Upper lobe of left lung (tissue), 6 donors: ENCODE results near the gene DFFB. TPM values are rescaled to one million over a fixed set of nuclear protein-coding genes. Genes with fewer than 3 reads are reported as not detected.

ENCODE experiments used
- ATAC-seq, 2 donors: fragments of 200-7000 bp; cut with Tn5 transposase; one replicate each; pipeline ENCODE4 v1.9.1; 2022; ENCODE audit warnings: mild to moderate bottlenecking in 2 of 2, moderate library complexity in 2 of 2; ENCODE audit not compliant: low FRiP score in 2 of 2
- DNase-seq, 2 donors: peaks; one replicate each; pipeline ENCODE4 v3.0.0-alpha.2; 2019 to 2020
- H3K27ac ChIP-seq, 4 donors: fragments of 200-600 bp; sonication (generic); one replicate each; pipeline ENCODE4 v1.5.1; 2016 to 2019
- H3K27me3 ChIP-seq, 4 donors: fragments of 200-600 bp; sonication (generic); one replicate each; pipeline ENCODE4 v1.5.1; 2017 to 2019
- H3K36me3 ChIP-seq, 4 donors: fragments of 200-600 bp; sonication (generic); one replicate each; pipeline ENCODE4 v1.5.1; 2016 to 2019
- H3K4me1 ChIP-seq, 4 donors: fragments of 200-600 bp; sonication (generic); one replicate each; pipeline ENCODE4 v1.5.1; 2018 to 2019
- H3K4me3 ChIP-seq, 4 donors: fragments of 200-600 bp; sonication (generic); one replicate each; pipeline ENCODE4 v1.5.1; 2017 to 2019; ENCODE audit warnings: mild to moderate bottlenecking in 2 of 4, moderate library complexity in 1 of 4
- H3K9me3 ChIP-seq, 4 donors: fragments of 200-600 bp; sonication (generic); one replicate each; pipeline ENCODE4 v1.5.1; 2018 to 2019
- EP300 ChIP-seq, 4 donors: sonication (generic); formaldehyde crosslinking; IDR thresholded peaks; one replicate each; pipeline ENCODE4 v1.5.1; 2017; ENCODE audit warnings: antibody characterized with exemption in 4 of 4, control low read depth in 2 of 4
- POLR2A ChIP-seq, 4 donors: fragments of 450-650 bp; IDR thresholded peaks; one replicate each; pipeline ENCODE4 v1.5.1; 2016 to 2017; ENCODE audit warnings: antibody characterized with exemption in 4 of 4, mild to moderate bottlenecking in 2 of 4
- POLR2AphosphoS5 ChIP-seq, 2 donors: sonication (generic); formaldehyde crosslinking; IDR thresholded peaks; one replicate each; pipeline ENCODE4 v1.5.1; 2017; ENCODE audit warnings: antibody characterized with exemption in 2 of 2
- WGBS, 2 donors: methylation state at CpG; one replicate each; pipeline ENCODE4 v1.1.5; 2017 to 2018; 5-methylcytosine and 5-hydroxymethylcytosine counted together
- total RNA-seq, 6 donors: library from RNA; depleted of rRNA in 4 of 6; stranded (reverse); fragments of >200 nt in 4 of 6; gene quantifications; one replicate each; pipeline versions ENCODE4 v1.1.0 to v1.2.1, GENCODE V29; 2016 to 2021
- TF ChIP-seq, protein P1 (sequence below), 6 experiments: fragments of 450-650 bp in 4 of 6; fragments of 200-600 bp in 2 of 6; sonication (generic) in 2 of 6; IDR thresholded peaks; one replicate each; pipeline ENCODE4 v1.5.1; 2016 to 2019; ENCODE audit warnings: antibody characterized with exemption in 6 of 6
- donor health status: DM: no; HTN: no; CAD: no; lungs with moderate emphysema.
- donor health status: DM: no; HTN: yes; CAD: no; lungs with severe emphysema.

The DFFB gene
- total RNA-seq, 6 donors from 2014 or later, result 7.1 to 16.8 (median 9.4) TPM

DNA sequence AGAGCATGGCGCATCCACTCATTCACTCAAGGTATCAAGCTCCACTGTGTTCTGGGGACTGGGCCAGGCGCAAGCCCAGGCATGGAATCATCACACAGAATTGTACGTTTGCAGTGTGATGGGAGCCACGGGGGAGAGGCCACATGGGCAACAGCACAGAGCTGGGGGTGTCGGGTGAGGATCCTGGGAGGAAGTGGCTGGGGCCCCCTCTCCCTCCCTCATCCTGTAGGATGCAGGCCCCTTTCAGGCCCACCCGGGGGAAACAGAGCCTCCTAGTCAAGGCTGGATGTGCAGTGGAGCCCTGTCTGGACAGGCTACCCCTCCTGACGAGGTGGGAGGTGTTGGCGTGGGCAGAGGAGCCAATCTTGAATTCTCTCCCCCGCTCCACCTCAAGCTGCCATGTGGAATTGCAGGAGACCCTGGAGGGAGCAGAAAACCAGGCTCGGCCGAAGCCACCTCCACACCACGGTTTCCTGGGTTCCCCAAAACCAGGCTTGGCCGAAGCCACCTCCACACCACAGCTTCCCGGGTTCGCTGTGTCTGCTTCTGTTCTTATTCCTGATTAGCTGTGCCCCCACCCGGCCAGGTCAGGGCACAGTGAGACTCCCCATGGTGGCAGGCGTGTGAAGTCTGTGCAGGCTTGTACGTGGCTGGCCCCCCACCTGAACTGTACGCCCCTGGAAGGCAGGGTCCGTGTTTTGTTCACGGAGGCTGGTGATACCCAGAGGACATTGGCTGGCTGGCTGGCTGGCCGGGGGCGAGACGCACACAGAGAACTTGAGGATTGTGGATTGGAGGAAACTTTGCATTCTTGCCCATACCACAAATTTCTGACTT, 46.9 kb downstream of the DFFB start:
- Histone ChIP-seq H3K36me3 (no peaks in the 10 kb centered on the region), H3K27me3 (no peaks in the 10 kb centered on the region), H3K27ac (no peak overlapping the region), H3K4me1 (peaks cover 5 to 10% (median 7%) of the 10 kb centered on the region in 4 donors), H3K4me3 (no peak overlapping the region), H3K9me3 (no peaks in the 10 kb centered on the region)
- DNase-seq (peak in 1 of 2 donors; percentile 56), ATAC-seq (no peak)
- TF ChIP-seq, protein P1, sequence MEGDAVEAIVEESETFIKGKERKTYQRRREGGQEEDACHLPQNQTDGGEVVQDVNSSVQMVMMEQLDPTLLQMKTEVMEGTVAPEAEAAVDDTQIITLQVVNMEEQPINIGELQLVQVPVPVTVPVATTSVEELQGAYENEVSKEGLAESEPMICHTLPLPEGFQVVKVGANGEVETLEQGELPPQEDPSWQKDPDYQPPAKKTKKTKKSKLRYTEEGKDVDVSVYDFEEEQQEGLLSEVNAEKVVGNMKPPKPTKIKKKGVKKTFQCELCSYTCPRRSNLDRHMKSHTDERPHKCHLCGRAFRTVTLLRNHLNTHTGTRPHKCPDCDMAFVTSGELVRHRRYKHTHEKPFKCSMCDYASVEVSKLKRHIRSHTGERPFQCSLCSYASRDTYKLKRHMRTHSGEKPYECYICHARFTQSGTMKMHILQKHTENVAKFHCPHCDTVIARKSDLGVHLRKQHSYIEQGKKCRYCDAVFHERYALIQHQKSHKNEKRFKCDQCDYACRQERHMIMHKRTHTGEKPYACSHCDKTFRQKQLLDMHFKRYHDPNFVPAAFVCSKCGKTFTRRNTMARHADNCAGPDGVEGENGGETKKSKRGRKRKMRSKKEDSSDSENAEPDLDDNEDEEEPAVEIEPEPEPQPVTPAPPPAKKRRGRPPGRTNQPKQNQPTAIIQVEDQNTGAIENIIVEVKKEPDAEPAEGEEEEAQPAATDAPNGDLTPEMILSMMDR (IDR thresholded peaks at IDR 0.05), result no peak
- no peak for TF ChIP-seq POLR2AphosphoS5 (IDR thresholded peaks at IDR 0.05)
- TF ChIP-seq POLR2A (IDR thresholded peaks at IDR 0.05), result no peak
- TF ChIP-seq EP300 (IDR thresholded peaks at IDR 0.05), result no peak
- 78 to 85% methylated on average over 19 to 24 of the region's 24 CpGs for WGBS, 2 donors

DNA sequence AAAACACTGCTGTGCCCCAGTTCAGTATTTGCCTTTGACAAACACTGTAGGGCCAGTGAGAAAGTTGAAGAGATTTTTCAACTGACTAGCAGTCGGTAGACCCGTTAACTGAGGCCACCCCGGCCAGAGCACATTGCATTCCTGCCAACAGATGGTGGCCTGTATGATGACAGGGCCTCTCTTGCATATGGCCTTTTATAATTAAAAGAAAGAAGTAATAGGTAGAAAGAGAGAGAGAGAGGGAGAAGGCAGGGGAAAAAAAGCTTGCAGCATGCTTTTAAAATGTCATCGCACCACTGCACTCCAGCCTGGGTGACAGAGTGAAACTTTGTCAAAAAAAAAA, 47.5 kb downstream of the DFFB start:
- TF ChIP-seq, protein P1 (IDR thresholded peaks at IDR 0.05), result no peak
- no peak for TF ChIP-seq POLR2A (IDR thresholded peaks at IDR 0.05)
- TF ChIP-seq POLR2AphosphoS5 (IDR thresholded peaks at IDR 0.05), result no peak
- TF ChIP-seq EP300 (IDR thresholded peaks at IDR 0.05), result no peak
- WGBS, 2 donors, result 79 to 85% methylated on average over 4 of the region's 4 CpGs
- DNase-seq (no peak), ATAC-seq (no peak)
- H3K36me3 ChIP-seq, result no peaks in the 10 kb centered on the region
- H3K27me3 ChIP-seq, result no peaks in the 10 kb centered on the region
- peaks cover 3 to 5% (median 4%) of the 10 kb centered on the region in 4 donors for H3K4me1 ChIP-seq
- no peak overlapping the region for H3K27ac ChIP-seq
- no peaks in the 10 kb centered on the region for H3K9me3 ChIP-seq
- no peak overlapping the region for H3K4me3 ChIP-seq

DNA sequence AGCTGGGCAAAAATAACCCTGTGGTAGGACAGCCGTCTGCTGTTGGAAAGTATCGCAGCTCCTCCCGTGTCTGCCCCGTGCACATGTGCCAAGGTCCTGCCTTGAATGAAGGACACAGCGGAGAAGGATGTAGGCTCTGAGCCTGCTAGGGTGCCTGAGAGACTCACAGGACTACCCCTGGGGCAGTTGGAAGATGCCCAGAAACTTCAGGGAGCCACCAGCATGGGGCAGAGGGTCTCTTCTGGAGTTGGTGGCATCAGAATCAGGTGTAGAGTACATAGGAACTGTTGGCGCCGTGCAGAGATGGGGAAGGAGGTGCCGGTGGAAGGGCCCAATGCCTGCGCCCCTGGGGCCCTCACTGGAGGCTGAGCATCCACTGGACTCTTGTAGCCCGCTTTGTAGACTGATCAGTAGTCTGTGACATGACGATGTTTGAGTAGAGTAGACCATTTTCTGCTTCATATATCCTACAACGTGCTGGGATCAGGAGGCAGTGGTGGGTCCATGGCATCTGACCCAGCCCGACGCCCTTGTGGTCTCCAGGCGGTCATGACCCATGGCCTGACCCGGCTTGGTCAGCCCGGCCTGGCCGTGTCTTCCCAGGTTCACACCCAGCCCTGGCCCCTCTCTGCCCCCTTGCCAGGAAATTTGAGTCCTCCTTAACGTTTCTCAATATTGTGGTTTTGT, 48.1 kb downstream of the DFFB start:
- ATAC-seq (no peak), DNase-seq (no peak)
- peaks cover 3 to 5% (median 4%) of the 10 kb centered on the region in 4 donors for H3K4me1 ChIP-seq
- H3K27me3 ChIP-seq, result no peaks in the 10 kb centered on the region
- 83 to 90% methylated on average over 17 to 19 of the region's 19 CpGs for WGBS, 2 donors
- H3K36me3 ChIP-seq, result no peaks in the 10 kb centered on the region
- H3K9me3 ChIP-seq, result no peaks in the 10 kb centered on the region
- no peak overlapping the region for H3K27ac ChIP-seq
- no peak overlapping the region for H3K4me3 ChIP-seq
- TF ChIP-seq POLR2A (IDR thresholded peaks at IDR 0.05), result no peak
- TF ChIP-seq, protein P1 (IDR thresholded peaks at IDR 0.05), result no peak
- TF ChIP-seq EP300 (IDR thresholded peaks at IDR 0.05), result no peak
- no peak for TF ChIP-seq POLR2AphosphoS5 (IDR thresholded peaks at IDR 0.05)

DNA sequence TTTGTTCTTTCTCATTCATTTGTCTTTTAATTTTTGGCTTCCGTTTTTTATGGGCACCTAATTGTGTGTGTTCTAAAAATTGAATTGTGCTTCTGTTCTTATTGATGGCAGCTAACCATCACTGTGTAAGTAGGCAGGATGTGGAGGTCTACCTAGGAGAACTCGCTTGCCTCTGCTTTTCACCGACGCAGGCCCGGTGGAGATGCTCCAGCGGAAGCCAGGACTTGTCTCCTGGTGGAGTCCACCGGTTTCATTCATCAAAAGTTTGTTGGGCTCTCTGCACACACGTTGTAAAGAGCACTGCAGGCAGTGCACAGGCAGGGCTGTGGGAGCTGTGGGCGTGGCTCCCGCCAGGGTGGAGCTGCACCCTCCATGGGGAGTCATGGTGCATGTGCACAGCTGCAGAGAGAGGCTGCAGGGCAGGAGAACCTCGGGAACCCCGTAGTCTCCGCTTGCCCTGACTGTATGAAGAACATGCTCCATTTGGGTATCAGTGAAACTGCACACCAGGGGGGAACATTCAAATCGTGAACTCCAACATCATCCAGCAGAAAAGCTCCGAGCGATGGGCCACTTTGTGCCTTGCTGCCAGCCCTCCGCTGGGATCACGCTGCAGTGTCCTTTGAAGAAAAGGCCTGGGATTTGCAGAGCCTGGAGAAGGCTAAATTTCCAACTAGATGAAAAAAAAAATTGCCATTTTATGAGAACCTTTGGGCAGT, 48.8 kb downstream of the DFFB start:
- no peak overlapping the region for H3K4me3 ChIP-seq
- 80 to 90% methylated on average over 14 to 18 of the region's 18 CpGs for WGBS, 2 donors
- TF ChIP-seq EP300 (IDR thresholded peaks at IDR 0.05), result no peak
- TF ChIP-seq POLR2AphosphoS5 (IDR thresholded peaks at IDR 0.05), result no peak
- TF ChIP-seq POLR2A (IDR thresholded peaks at IDR 0.05), result no peak
- TF ChIP-seq, protein P1 (IDR thresholded peaks at IDR 0.05), result no peak

More for the DNA sequence above, 48.8 kb downstream of the DFFB start:
- H3K36me3 ChIP-seq, result no peaks in the 10 kb centered on the region
- ATAC-seq, result no peak
- H3K27ac ChIP-seq, result no peak overlapping the region
- no peaks in the 10 kb centered on the region for H3K9me3 ChIP-seq
- peaks cover 5 to 9% (median 7%) of the 10 kb centered on the region in 4 donors for H3K4me1 ChIP-seq
- H3K27me3 ChIP-seq, result peaks cover 0 to 4% (median 0%) of the 10 kb centered on the region in 4 donors
- DNase-seq, result peak in 1 of 2 donors; percentile 62
